GM18508 (cell line): ENCODE data around the gene CCDC93.

Experiments
- ATAC-seq: cut with Tn5 transposase; IDR thresholded peaks from one replicate; pipeline ENCODE4 v1.9.1; 2021; ENCODE audit warnings: moderate number of reproducible peaks; ENCODE audit not compliant: insufficient read depth, unreplicated experiment

CCDC93 gene

GRCh38 chr2:118013724-118014491, at the start of gene CCDC93:
Gene CCDC93 (minus strand): TSS chr2:118014070. CDS start chr2:118013995, 75 bp downstream.
- ATAC-seq = peak; percentile 68

DNA sequence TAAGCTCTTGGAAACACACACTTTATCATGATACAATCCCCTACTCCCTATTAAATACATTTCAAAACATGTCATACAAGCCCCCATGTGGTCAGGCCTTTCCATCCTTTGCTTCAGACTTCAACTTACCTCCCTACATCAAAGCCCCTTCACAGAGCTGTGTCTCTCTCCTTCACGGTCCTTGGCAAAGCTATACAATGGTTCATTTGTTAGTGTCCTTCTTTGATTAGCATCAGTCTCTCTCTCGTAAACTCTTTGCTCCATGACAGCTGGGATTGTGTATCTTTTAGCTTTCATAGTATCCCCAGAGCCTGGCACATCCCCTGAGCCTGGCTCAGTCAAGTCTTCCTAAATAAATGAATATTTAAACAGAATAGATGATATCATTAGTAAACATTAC, 48.8 kb upstream of the CCDC93 start:
- ATAC-seq = no peak

- no peak for ATAC-seq
Measured at GRCh38 chr2:118062048-118062447, 48.2 kb upstream of the CCDC93 start.

- ATAC-seq = peak; percentile 69
Measured at GRCh38 chr2:118061135-118061955, 47.5 kb upstream of the CCDC93 start.

DNA sequence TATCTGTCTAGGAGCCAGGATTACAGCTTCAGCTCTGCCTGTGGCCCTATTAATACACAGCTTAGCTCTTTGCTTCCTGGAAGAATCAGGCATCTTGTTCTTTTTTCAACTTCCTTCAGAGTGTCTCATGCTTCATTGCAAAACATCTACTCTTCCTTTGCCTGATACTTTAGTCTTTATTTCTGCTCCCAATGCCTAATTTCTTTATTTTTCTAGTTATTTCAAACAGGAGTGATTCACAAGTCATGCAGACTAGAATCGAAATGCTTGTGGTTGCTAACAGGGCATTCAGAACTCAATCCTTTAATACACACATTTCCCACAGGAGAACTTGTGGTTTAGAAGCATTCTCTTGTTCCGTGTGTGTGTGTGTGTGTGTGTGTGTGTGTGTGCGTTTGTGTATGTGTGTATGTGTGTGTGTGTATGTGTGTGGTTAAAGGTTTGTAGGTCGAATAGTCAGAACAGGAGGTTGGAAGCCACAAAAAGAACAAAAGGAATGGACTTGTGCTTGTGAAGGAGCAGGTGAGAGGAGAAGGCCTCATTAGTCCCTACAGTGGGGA, 46.1 kb upstream of the CCDC93 start:
- ATAC-seq = no peak

DNA sequence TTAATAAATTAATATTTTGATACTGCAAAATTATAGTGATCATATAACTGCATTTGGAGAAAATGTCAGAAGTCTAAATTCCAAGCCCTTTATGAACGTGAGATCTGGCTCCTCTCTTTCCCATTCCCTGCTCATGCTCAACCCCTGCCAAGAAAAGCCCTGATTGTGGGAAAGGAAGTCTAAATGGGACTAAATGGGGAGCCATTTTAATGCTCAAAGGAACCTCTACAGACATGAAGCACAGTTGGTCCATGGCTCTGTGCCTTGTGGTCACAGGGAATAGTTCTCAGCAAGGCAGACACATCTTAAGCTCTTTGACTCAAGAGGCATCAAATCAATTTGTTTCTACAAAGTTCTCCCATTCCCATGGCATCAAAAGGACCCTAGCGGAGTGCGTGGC, 45.1 kb upstream of the CCDC93 start:
- ATAC-seq = no peak

- ATAC-seq = no peak
Measured at GRCh38 chr2:118056801-118057200, 42.9 kb upstream of the CCDC93 start.

GRCh38 chr2:118056165-118056534, 42.3 kb upstream of the CCDC93 start:
- peak; percentile 86 for ATAC-seq

- peak; percentile 72 for ATAC-seq
Measured at GRCh38 chr2:118055512-118056164, 41.8 kb upstream of the CCDC93 start.

DNA sequence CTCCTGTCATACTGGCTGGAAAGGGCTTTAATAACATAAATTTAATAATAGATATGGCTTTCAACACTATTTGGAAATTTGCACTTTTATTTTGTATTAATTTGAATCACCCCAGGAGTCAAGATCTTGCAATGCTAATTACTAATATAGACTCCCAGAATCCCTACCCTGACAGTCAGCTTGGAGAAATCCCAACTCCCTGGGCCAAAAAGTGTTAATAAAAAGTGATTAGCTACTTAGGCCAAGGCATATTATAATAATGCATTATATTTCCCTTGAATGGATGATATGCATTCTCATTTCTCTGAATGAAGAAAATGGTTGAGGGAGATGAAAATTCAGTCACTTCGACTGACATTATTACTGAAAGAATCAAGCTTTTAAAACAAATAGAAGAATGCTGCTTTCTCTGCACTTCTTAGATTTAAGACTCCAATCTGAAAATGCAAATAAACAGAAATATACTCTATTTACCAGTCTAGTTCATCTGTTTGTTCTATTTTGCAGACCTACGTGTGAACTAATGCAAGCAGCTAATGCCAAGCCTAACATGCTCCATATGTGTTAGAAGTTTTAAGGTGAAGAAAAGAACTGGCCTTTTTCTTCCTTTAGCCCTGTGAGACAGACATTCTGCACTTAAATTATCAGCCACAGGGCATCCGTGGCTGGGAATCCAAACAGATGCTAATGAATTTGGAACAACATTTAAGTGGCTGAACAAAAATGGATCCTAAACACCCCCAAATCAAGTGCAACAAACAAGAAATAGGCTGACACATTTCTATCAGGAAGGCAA, 40.5 kb upstream of the CCDC93 start:
- no peak for ATAC-seq

- ATAC-seq = no peak
Measured at GRCh38 chr2:118053681-118054080, 39.8 kb upstream of the CCDC93 start.

DNA sequence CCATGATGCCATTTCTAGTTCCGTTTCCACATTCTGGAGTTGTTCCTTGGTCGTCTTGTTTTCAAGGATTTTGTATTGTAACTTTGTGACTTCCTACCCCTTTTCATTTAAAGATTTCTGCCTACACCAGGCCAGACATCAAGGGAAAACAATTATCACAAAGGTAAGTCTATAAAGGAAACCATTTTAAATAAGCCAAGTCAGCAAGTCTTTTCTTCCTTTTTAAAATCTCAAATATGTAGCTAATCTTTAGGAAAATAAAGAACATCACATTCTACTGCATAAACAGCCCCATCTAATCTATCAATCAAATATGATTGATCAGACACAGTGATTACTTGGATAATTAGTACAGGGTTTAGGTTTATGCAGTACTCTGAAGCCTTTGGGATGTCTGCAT, 38.6 kb upstream of the CCDC93 start:
- no peak for ATAC-seq

GRCh38 chr2:118051826-118052358, 38.0 kb upstream of the CCDC93 start:
- no peak for ATAC-seq

DNA sequence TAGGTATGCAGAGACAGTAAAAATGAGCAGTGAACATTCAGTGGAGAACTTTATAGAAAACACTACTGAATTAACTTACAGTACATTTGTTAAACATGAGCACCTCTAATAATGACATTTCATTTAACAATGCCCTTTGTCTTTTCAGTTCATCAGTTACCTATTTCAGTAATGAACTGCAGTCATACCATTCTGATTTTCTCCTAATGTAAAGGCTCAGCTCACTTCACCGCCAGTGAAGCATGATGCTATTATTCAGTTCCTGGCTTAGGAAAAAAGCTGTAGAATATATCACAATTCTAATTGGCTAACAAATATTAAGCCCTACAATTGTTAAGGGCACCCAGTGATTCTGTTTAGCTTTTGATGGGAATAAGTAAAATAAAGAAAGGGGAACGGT, 37.1 kb upstream of the CCDC93 start:
- ATAC-seq = no peak

DNA sequence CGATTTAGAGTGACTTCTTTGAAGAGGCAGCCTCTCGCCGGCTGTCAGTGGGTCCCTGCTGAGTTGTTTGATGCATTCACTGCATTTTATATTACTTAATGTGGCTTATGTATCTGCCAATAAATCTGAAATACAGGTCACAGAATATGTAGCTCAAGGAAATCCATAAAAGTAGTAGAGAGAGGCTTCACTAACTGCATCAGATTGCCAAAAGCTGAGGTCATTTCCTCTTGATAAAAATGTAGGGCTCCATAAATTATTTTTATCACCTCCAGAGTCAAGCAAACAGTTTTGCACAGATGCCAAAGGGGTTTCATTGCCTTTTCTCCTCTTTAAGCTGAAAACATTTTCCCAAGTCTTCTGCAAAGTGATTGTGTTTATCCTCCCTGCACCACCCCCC, 36.5 kb upstream of the CCDC93 start:
- no peak for ATAC-seq

DNA sequence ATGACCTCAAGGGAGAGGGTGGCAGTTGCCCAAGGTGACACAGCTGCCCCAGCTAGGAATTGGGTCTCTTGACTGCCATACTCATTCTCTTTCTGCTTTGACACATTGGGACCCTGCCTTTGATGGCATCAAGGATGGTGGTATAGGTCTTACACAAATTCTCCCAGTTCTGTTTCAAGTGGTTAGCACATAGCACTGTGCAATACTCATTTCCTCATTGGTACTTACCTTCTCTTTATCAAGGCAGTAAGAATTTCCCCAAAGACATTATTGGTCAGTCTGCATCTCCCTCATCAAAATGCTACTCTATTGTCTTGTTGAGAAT, 35.9 kb upstream of the CCDC93 start:
- ATAC-seq = peak; percentile 72

DNA sequence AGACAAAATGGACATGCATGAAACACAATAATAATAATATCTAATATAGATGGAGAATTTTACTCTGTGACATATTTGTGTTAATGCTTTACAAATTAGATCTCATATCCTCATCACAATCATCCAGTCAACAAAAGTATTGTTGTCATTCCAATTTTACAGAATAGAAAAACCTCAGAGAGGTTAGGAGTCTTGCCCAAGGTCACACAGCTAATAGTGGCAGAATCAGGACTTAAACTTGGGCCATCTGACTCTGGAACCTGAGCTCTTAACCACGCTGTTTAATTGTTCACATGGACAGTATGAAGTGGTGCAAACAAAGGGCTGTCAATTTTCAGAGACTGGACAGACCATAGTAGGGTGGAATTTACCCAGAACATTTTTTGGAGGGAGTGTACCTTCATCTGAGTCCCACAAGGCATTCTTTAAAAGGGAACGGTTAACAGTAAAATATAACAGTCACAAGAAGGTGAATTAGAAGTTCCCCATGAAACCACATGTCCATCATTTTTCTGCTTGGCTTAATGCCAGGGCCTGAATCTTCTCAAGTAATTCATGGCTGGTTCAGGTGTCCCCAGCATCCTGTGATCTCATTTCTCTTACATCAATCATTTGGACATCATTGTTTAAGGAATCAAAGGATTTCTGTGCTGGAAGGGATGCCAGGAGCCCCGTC, 35.4 kb upstream of the CCDC93 start:
- ATAC-seq = no peak

GRCh38 chr2:118048401-118048800, 34.5 kb upstream of the CCDC93 start:
- ATAC-seq = no peak

DNA sequence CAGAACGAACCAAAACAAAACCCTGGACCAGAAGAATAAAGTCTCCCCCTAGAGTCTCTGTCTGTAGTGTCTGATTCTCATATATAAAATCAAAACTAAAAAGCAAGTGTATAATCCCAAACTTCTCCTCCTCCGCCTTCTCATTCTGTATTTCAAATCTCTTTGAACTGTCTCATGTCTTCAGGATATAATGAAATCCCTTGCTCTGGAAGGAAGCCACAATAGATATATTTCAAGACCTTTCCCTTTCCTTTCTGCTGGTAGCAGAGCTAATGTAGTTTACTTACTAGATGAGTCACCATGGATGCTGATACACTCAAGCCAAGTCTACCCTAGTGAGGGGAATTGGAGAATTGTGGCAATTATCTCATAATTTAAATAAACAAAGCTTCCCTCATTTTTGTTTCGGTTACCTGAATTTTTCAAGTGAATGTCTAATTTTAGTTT, 33.5 kb upstream of the CCDC93 start:
- no peak for ATAC-seq
